Right lobe of liver (tissue), 6 donors: ENCODE results near the gene TMEM63C. TPM values are rescaled to one million over a fixed set of nuclear protein-coding genes. Genes with fewer than 3 reads are reported as not detected.

Experiments used
- ATAC-seq, 4 donors: fragments of 200-7000 bp; cut with Tn5 transposase; one replicate each; pipeline ENCODE4 v1.9.1; 2020; ENCODE audit warnings: mild to moderate bottlenecking in 4 of 4, moderate library complexity in 4 of 4
- DNase-seq, 3 donors: peaks; one replicate each; pipeline ENCODE4 v3.0.0-alpha.2; 2020
- H3K27ac ChIP-seq, 3 donors: fragments of 200-600 bp; one replicate each; pipeline ENCODE4 v1.8.0; 2022
- H3K27me3 ChIP-seq, 2 donors: fragments of 200-600 bp; one replicate each; pipeline ENCODE4 v1.8.0; 2022
- H3K36me3 ChIP-seq, 4 donors: fragments of 200-600 bp; sonication (generic) in 1 of 4; one replicate each; pipeline versions ENCODE4 v1.5.1 to v1.8.0; 2017 to 2022; ENCODE audit warnings: control low read depth in 1 of 4
- H3K4me1 ChIP-seq, 4 donors: fragments of 200-600 bp; sonication (generic) in 1 of 4; one replicate each; pipeline versions ENCODE4 v1.5.1 to v1.8.0; 2017 to 2022; ENCODE audit warnings: control low read depth in 1 of 4
- H3K4me3 ChIP-seq, 3 donors: fragments of 200-600 bp; one replicate each; pipeline ENCODE4 v1.8.0; 2022
- H3K9me3 ChIP-seq, 4 donors: fragments of 200-600 bp; sonication (generic) in 1 of 4; one replicate each; pipeline versions ENCODE4 v1.5.1 to v1.8.0; 2017 to 2022; ENCODE audit warnings: control low read depth in 1 of 4
- POLR2A ChIP-seq: fragments of 450-650 bp; IDR thresholded peaks from one replicate; pipeline ENCODE4 v1.6.1; 2017; ENCODE audit warnings: antibody characterized with exemption, mild to moderate bottlenecking
- WGBS: methylation state at CpG from one replicate; pipeline ENCODE4 v1.1.6; 2018; ENCODE audit warnings: low coverage, low lambda C conversion rate; ENCODE audit not compliant: insufficient coverage; ENCODE audit errors: missing lambda C conversion rate; 5-methylcytosine and 5-hydroxymethylcytosine counted together
- intact Hi-C, 2 donors: fragments of 100-400 bp; cut with DNase I; formaldehyde crosslinking; loops; one replicate each; pipeline versions ENCODE4 v1.11.2 to v1.14.1; 2022
- total RNA-seq, 6 experiments: library from RNA; depleted of rRNA in 2 of 6; stranded (reverse); fragments of >200 nt in 2 of 6; fragmentation: NEBNext Ultra II Directional in 3 of 6; extraction: Animal tissue kit (Norgen Biotek cat#: 25700) in 3 of 6; gene quantifications; one replicate each; pipeline versions ENCODE4 v1.1.0 to v1.2.4, GENCODE V29; 2016 to 2023
- TF ChIP-seq, protein P1 (sequence below), 4 donors: fragments of 200-600 bp in 3 of 4; fragments of 450-650 bp in 1 of 4; IDR thresholded peaks; one replicate each; pipeline versions ENCODE4 v1.5.1 to v1.8.0; 2016 to 2022; ENCODE audit warnings: antibody characterized with exemption in 4 of 4, mild to moderate bottlenecking in 2 of 4
- donor health status: DM: no; HTN: yes; CAD: no.
- donor health status: DM: no; HTN: no; CAD: no.
- donor health status: DM: no; HTN: no; CAD: no.
- donor health status: DM: no; HTN: yes; CAD: no.
- donor health status: DM: no; HTN: yes; CAD: no.

Gene TMEM63C
- total RNA-seq, 6 experiments from 2014 or later: 0.07 to 0.82 (median 0.15) TPM; not detected in 2

DNA sequence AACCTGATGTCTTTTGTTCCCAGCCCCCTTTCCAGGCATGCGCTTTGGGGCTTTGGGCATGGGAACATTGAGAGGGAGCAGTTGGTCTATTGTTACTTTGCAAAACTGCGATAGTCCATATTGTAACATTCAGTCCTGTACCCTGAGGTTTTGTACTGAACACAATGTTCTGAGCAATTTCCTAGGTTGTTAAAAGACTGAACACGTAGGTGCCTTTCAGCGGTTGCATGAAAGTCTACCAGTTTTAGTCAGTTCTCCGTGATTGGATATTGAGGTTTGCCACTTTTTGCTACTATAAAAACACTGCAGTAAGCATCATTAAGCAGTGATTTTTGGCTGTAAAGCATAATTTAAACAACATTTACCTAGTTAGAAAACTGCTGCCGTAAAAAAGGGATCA, 69.3 kb downstream of the TMEM63C start:
- 70% methylated on average over 6 of the region's 6 CpGs for WGBS
- TF ChIP-seq, protein P1, sequence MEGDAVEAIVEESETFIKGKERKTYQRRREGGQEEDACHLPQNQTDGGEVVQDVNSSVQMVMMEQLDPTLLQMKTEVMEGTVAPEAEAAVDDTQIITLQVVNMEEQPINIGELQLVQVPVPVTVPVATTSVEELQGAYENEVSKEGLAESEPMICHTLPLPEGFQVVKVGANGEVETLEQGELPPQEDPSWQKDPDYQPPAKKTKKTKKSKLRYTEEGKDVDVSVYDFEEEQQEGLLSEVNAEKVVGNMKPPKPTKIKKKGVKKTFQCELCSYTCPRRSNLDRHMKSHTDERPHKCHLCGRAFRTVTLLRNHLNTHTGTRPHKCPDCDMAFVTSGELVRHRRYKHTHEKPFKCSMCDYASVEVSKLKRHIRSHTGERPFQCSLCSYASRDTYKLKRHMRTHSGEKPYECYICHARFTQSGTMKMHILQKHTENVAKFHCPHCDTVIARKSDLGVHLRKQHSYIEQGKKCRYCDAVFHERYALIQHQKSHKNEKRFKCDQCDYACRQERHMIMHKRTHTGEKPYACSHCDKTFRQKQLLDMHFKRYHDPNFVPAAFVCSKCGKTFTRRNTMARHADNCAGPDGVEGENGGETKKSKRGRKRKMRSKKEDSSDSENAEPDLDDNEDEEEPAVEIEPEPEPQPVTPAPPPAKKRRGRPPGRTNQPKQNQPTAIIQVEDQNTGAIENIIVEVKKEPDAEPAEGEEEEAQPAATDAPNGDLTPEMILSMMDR (IDR thresholded peaks at IDR 0.05): no peak
- no peak for TF ChIP-seq POLR2A
- no peak overlapping the region for H3K27ac ChIP-seq

DNA sequence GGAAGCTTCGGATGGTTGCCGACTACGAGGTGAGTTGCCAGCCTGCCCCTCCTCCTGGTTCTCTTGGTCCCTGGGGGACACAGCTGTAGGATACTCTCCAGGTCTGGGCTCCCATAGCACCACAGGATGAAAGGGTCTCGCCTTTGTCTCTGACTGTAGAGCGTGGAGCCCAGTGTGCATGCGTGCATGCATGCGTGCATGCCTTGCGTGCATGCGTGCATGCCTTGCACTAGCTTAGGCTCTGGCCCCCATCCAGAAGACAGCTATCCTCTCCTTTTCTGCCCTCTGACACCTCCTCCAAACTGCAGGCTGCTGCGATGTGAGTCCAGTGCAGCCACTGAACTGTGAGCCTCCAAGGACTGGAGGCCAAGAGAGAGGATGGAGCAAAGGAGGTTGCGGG, 70.3 kb downstream of the TMEM63C start:
- Histone ChIP-seq H3K4me1 (no peaks in the 10 kb centered on the region), H3K27ac (no peak overlapping the region), H3K27me3 (no peaks in the 10 kb centered on the region), H3K36me3 (no peaks in the 10 kb centered on the region), H3K4me3 (no peak overlapping the region), H3K9me3 (no peaks in the 10 kb centered on the region)
- TF ChIP-seq, protein P1 (IDR thresholded peaks at IDR 0.05): no peak
- TF ChIP-seq POLR2A: no peak
- DNase-seq (no peak), ATAC-seq (no peak)
- 100% methylated on average over 3 of the region's 11 CpGs for WGBS
- intact Hi-C loops: no loop called here

More for the DNA sequence above, 69.3 kb downstream of the TMEM63C start:
- no peaks in the 10 kb centered on the region for H3K9me3 ChIP-seq
- no peak for ATAC-seq
- no peak overlapping the region for H3K4me3 ChIP-seq
- H3K27me3 ChIP-seq: no peaks in the 10 kb centered on the region
- DNase-seq: no peak
- no peaks in the 10 kb centered on the region for H3K4me1 ChIP-seq
- intact Hi-C loops: no loop called here
- H3K36me3 ChIP-seq: no peaks in the 10 kb centered on the region

DNA sequence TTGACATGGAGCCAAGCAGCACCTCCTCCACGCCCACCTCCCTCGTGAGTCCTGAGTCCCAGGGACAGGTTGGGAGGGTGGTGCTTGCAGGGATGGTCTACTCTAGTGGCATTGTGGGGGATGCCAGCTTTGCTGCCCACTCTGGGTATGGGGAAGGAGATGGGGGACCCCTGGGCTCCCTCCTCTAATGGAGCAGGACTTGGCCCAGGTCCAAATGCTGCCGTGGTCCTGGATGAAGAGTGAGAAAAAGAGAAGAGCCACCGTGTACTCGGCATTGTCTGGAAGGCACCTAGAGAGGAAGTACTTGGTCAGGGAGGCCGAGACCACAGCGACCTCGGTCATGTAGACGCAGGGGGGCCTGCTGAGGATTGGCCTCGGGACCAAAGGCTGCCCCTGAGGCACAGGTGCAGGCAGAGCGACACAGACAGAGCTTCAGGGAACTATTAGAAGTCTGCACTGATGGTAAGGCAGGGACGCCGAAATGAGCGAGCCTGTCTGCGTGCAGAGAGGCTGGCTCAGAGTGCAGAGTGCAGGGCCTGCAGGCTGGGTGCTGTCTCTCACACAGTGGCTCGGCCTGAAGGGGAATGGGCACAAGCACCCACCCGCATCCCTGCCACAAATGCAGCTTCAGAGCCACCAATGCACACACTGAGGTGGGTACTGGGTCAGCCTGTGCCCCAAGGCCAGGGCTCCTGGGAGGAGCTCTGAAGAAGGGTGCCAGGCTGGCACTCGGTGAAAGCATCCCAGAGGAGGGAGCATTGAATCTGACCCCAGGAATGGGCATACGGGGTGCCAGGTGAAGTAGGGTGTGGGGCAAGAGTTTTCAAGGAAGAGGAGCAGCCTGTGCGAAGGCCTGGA, 72.0 kb downstream of the TMEM63C start:
- no peaks in the 10 kb centered on the region for H3K9me3 ChIP-seq
- no peak overlapping the region for H3K27ac ChIP-seq
- ATAC-seq (no peak), DNase-seq (no peak)
- no peaks in the 10 kb centered on the region for H3K36me3 ChIP-seq
- 46% methylated on average over 11 of the region's 20 CpGs for WGBS
- no peak overlapping the region for H3K4me3 ChIP-seq
- intact Hi-C loops: no loop called here
- TF ChIP-seq, protein P1 (IDR thresholded peaks at IDR 0.05): no peak
- TF ChIP-seq POLR2A: no peak
- no peaks in the 10 kb centered on the region for H3K4me1 ChIP-seq
- no peaks in the 10 kb centered on the region for H3K27me3 ChIP-seq

DNA sequence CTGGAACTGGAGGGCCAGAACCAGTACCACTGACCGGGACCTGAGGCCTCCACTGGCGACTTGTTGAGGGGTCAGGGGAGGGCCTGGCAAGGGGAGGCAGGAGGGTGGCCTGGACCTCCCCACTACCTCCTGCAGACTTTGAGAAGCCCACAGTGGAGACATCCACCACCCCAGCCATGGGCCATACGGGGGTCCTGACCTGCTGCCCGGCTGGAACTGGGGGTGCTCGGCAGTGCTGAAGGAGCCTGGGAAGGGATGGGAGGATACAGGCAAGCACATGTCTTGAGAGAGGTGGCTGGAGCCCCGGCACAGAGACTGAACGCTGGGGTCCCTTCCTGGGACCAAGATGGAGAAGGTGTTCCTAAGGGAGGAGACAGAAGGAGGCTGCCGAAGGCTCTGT, 75.1 kb downstream of the TMEM63C start:
- no peaks in the 10 kb centered on the region for H3K9me3 ChIP-seq
- no peak overlapping the region for H3K27ac ChIP-seq
- no peak for ATAC-seq
- H3K4me3 ChIP-seq: no peak overlapping the region
- H3K4me1 ChIP-seq: no peaks in the 10 kb centered on the region
- no peaks in the 10 kb centered on the region for H3K27me3 ChIP-seq
- no peaks in the 10 kb centered on the region for H3K36me3 ChIP-seq
- DNase-seq: no peak
- TF ChIP-seq, protein P1 (IDR thresholded peaks at IDR 0.05): no peak
- no peak for TF ChIP-seq POLR2A
- intact Hi-C loops: no loop called here
- WGBS: 77% methylated on average over 3 of the region's 8 CpGs
